ENCODE measurements around the gene PEX11G. TPM values are rescaled to one million over a fixed set of nuclear protein-coding genes. Genes with fewer than 3 reads are reported as not detected.

The PEX11G gene
- total and polyA plus RNA-seq, 2 donors (not counting 3 experiments of a cell fraction or from before 2014, with no cell fraction given), result 1.3 to 1.9 TPM

- Histone ChIP-seq H3K27ac (ENCODE audit: insufficient read depth, low read depth, low read length) (no peak overlapping the region), H4K20me1 (replicated peaks; ENCODE audit: control insufficient read depth, extremely low read depth, insufficient read depth, low read length) (no peaks in the 10 kb centered on the region), H3K4me3 (replicated peaks in 1 of 3; ENCODE audit: insufficient read depth in 1 of 3, low read depth in 1 of 3, low read length in 3 of 3) (no peak overlapping the region), H3K4me1 (ENCODE audit: control insufficient read depth, extremely low read depth, insufficient read depth, low read length) (no peaks in the 10 kb centered on the region), H3K9me1 (replicated peaks; ENCODE audit: control insufficient read depth, extremely low read depth, insufficient read depth, low read length) (no peaks in the 10 kb centered on the region), H3K27me3 (ENCODE audit: control insufficient read depth in 2 of 2, insufficient read depth in 2 of 2, low read length in 2 of 2) (peaks cover 0 to 3% of the 10 kb centered on the region in 2 experiments), H2AFZ (ENCODE audit: low read depth, low read length) (peak overlapping the region; percentile 80), H3K9ac (replicated peaks; ENCODE audit: extremely low read depth, insufficient read depth, low read length) (no peak overlapping the region), H3K9me3 (replicated peaks; ENCODE audit: control insufficient read depth, insufficient read depth, low read length) (no peaks in the 10 kb centered on the region), H3K79me2 (ENCODE audit: control insufficient read depth, insufficient read depth, low read length) (no peaks in the 10 kb centered on the region), H3K36me3 (ENCODE audit: control insufficient read depth in 2 of 2, extremely low read depth in 1 of 2, insufficient read depth in 2 of 2, low read length in 2 of 2) (no peaks in the 10 kb centered on the region), H3K4me2 (ENCODE audit: insufficient read depth, low read length) (no peak overlapping the region)
- TF ChIP-seq POLR2A (IDR thresholded peaks at IDR 0.05; ENCODE audit: low read depth, low read length), result no peak
- no peak for TF ChIP-seq FOS (IDR thresholded peaks at IDR 0.05; ENCODE audit: borderline replicate concordance, insufficient read depth, low read length)
- no peak for TF ChIP-seq MAX (IDR thresholded peaks at IDR 0.05; ENCODE audit: insufficient read depth, insufficient read length)
- TF ChIP-seq GATA2 (IDR thresholded peaks at IDR 0.05; ENCODE audit: insufficient read depth, insufficient read length, low read depth, low read length), result no peak
- no peak for TF ChIP-seq MYC (IDR thresholded peaks at IDR 0.05; ENCODE audit: low read depth, low read length)
- TF ChIP-seq CTCF (IDR thresholded peaks at IDR 0.05; ENCODE audit: extremely low read depth in 1 of 2, insufficient read depth in 1 of 2, low read depth in 1 of 2, low read length in 2 of 2), result no peak
- no peak for TF ChIP-seq JUN (IDR thresholded peaks at IDR 0.05; ENCODE audit: borderline replicate concordance, insufficient read depth, insufficient read length, low read depth)
- TF ChIP-seq POLR2AphosphoS5 (IDR thresholded peaks at IDR 0.05; ENCODE audit: insufficient read depth, low read depth, low read length), result no peak
- no peak for TF ChIP-seq EZH2 (IDR thresholded peaks at IDR 0.05; ENCODE audit: borderline replicate concordance, low read depth, low read length, severe bottlenecking)
- FAIRE-seq (no peak), DNase-seq (ENCODE audit: low read depth, low spot score) (no peak)
- no TSS peak for BruUV-seq (replicated peaks)
- ChIA-PET CTCF (interaction anchor here (1.1 to 3.4 kb wide), 6 partner anchors 9 to 151 kb away, joined by 3 to 20 read pairs (median 5); partner anchors contain the start of gene ZNF358), POLR2A (no interaction called here)
- dilution Hi-C loops (cut with MboI; ENCODE audit: extremely low pct_ligation_motif_present, low sequenced_read_pairs), result no loop called here
- intact Hi-C loops (cut with micrococcal nuclease), result no loop called here
These were observed 17.0 kb upstream of the PEX11G start for GRCh38 chr19:7505682-7506384.
